Measurements from ENCODE around the gene FALEC.
"Not testable (repeated sequence)": the region's sequence is repeated elsewhere in the genome, so short reads cannot be mapped to it uniquely, and the experiment has no call there.

The FALEC gene

DNA sequence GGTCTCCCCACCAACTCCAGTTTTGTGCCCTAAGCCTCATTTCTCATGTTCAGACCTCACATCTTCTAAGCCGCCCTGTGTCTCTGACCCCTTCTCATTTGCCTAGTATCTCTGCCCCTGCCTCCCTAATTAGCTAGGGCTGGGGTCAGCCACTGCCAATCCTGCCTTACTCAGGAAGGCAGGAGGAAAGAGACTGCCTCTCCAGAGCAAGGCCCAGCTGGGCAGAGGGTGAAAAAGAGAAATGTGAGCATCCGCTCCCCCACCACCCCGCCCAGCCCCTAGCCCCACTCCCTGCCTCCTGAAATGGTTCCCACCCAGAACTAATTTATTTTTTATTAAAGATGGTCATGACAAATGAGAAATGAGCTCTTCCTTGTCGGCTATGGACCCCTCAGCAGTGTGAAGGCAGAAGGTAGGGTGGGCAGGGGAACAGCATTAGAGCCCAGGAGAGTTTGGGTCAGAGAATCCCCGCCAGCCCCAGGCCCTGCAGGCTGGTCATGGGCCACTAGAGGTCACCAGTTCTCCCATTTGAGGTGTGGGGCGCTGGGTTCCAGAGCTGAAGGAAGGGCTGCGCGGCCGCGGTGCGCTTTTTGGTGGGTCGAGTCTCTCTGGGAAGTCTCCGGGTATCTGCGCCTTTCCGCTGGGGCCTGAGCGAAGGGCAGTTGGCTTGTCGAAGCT lies 45.2 kb downstream of the FALEC start:
- DNase-seq, result peak; percentile 87

DNA sequence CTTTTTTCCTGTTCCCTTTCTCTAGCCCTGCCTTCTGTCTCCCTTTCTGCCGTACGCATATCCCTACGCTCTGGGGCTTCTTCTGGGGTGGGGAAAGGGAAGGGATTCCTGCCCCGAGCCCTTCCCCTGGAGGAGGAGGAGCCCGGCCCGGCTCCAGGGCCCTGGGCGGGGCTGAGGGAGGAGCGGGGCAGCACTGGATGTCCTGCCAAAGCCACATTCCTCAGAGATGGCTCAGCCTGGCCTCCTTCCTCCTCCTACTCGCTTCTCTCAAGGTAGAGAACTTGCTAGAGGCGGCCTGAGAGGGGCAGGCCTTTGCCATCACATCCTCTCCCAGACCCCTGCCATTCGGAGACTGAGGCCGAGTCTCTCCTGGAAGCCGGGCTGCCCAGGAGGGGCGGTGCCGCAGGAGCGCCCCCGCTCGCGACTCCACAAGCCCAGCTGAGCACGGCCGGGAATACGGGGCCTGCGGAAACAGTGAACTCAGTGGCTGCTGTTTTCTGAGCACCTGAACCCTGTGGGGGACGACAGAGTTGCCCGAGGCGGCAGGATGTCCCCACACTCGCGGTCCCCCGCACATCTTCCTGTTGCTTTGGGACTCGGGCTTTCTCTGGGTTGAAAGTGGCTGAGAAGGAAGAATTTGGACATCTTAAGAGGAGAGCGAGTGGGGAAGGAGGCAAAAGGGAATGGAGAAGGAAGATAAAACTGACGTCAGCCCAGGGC lies 45.9 kb downstream of the FALEC start:
- peak; percentile 87 for DNase-seq

DNA sequence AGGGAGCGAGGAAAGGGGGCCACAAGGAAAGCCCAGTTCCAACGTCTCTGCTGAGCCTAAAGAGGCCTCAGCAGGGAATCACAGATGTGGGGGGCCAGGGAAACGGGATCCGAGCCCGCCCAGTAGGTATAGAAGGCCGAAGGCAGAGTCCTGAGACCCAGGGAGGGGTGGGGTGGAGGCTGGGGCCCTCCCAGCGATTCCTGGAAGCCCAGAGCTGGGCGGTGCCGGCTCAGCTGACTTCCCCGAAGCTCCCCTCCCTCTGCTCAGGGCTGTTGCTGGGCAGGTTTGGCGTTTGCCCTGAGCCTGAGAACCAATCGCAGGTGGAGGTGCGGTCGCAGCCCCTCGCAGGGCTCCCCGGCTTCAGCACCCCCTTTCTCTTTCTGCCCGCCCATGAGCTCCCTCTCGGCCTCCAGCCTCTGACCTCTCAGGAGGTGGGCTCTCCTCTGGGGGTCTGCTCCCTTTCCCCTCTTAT lies 46.5 kb downstream of the FALEC start:
- peak; percentile 52 for DNase-seq

DNA sequence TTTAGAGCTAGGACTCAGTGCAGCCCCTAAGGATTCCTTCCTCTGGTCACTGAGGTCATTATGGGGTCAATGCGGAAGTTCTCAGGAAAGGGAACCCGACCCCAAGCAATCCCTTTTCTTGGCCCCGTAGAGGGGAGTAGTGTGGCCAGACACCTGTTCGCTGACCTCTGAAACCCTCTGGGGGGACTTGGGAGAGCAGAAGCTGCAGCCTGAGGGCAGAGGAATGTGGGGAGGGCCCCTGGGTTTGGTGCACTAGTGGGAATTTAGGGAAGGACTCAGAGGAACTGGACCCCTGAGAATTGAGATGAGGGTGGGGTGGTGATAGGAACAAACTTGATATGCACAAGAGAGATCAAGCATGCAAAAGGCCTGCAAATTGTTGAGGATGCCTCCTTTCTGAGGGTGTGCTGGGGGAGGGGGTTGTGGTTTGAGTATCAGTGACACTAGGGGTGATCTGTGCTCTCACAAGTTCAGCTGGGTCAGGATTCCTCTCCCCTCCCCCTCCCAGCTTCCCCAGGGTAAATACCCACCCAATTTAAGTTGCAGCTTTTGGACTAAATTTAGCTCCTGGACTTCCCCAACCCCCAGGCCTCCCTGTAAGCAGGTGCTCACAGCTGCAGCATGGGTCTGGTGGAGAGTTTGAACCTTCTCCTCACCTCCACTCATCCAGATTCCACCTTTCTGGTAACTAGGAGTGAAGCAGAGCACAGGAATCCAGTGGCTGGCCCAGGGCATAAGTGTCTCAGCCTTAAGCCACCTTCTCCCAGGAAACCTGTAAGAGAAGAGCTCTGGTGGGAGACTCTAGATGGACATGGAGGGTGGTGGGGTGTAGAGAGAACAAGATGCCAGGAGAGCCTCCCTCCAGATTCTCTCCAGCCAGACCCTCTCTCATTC lies 47.1 kb downstream of the FALEC start:
- DNase-seq, result no peak

DNA sequence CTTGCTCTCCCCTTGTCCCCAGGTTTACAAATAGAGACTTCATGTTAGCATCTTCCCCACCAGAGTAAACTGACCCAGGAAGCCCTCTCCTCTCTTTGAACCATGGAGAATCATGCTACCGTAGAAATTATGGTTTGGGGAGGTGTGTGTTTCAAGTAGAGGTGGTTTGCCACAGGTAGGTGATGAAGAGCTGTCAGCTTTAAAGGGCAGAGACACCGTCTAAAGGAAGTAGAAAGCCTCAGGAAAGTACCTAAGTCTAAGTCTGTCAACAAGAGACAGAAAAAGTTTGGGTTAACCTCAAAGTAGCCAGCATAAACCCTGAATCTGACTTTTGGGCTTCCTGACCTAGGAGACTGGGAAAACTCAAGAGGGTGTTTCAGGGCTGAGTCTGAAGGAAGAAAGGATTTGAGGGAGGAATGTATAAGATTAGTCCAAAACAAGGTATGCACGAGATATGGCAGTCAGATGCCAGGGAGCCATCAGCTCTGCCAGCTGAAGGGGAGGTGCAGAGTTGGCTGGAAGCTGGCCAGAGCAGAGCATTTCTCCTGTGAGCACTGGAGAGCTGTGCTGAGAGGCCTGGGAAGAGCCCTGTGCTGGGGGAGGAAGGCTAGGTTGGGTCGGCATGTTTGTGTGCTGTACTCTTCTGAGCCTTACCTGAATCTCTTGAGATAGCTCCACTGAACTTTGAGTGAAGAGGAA lies 47.9 kb downstream of the FALEC start:
- DNase-seq, result peak; percentile 26

DNA sequence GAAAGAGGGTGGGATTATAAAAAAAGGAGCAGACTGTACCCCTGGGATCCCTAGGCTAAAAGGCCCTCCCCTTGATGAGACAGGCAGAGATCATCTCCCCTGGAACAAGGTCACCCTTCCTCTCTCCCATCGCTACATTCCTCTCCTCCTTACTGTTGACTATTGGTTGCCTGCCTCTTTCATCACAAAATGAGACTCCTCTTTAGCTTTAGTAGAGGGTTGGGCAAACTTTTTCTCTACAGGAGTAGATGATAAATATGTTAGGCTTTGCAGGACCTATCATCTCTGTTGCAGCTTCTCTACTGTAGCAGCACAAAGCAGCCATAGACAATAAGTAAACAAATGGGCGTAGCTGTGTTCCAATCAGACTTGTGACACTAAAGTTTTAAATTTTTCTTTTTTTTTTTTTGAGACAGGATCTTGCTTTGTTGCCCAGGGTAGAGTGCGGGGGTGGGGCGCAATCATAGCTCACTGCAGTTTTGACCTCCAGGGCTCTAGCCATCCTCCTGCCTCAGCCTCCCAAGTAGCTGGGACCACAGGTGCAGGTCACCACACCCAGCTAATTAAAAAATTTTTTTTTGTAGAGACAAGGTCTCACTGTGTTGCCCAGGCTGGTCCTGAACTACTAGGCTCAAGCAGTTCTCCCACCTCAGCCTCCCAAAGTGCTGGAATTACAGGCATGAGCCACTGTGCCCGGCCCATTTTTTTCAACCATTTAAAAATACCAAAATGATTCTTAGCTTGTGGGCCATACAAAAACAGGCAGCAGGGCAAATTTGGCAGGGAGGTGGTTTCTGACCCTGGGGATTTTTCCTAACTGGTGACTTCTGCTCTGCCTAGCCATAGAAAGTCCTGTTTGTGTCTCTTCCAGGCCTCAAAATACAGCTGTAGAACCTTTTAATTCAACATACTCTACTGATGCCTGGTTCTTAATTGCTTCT lies 48.8 kb downstream of the FALEC start:
- DNase-seq, result no peak

DNA sequence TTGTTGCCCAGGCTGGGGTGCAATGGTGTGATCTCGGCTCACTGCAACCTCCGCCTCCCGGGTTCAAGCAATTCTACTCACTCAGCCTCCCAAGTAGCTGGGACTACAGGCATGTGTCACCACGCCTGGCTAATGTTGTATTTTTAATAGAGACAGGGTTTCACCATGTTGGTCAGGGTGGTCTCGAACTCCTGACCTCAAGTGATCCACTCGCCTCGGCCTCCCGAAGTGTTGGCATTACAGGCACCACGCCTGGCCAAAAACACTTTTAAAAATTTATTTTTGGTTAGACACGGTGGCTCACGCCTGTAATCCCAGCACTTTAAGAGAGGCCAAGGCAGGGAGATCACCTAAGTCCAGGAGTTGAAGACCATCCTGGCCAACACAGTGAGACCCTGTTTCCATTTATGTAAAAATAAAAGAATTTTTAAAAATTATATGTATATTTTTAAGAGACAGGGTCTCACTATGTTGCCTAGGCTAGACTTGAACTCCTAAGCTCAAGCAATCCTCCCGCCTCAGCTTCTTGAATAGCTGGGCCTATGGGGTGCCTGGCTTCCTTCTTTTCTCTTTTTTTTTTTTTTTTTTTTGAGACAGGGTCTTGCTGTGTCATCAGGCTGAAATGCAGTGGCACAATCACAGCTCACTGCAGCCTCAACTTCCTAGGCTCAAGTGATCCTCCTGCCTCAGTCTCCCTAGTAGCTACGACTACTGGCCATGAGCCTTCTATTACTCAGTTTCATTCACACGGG lies 49.9 kb downstream of the FALEC start:
- not testable (repeated sequence) for DNase-seq

DNA sequence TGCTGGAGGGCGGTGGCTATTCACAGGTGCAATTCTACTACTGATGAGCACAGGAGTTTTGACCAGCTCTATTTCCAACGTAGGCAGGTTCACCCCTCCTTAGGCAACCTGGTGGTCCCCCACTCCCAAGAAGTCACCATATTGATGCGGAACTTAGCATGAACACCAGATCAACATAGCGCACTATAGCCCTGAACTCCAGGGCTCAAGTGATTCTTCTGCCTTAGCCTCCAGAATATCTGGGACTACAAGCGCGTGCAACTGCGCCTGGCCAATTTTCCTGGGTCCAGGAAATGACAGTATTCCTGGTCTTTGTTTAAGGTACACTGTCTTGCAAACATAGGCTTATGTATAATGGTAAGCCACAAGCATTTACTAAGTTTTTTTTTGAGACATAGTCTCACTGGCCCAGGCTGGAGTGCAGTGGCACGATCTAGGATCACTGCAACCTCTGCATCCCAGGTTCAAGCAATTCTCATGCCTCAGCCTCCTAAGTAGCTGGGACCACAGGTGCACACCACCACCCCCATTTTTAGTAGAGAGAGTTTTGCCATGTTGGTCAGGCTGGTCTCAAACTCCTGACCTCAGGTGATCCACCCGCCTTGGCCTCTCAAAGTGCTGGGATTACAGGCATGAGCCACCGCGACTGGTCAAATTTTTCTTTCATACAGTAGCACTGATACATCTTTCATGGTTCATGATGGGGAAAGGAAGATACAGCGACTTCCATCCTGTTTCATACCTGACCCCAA lies 51.2 kb downstream of the FALEC start:
- no peak for DNase-seq

DNA sequence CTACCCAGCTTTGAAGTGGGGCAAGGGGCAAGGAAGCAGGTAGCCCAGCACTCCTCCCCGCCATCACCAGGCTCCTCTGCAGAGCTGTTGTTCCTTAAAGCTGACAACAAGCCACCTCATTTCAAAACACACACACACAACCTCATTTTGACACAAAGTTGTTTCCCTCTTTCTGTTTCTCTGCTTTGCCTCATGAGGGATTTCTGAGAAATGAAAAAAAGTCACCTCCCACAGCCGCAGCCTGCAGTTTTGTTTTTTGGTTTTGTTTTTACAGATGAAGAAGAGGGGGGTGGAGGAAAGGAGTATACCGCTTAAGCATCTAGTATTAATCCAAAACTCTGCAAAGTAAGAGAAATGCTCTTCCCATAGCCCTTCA lies 51.8 kb downstream of the FALEC start:
- no peak for DNase-seq

DNA sequence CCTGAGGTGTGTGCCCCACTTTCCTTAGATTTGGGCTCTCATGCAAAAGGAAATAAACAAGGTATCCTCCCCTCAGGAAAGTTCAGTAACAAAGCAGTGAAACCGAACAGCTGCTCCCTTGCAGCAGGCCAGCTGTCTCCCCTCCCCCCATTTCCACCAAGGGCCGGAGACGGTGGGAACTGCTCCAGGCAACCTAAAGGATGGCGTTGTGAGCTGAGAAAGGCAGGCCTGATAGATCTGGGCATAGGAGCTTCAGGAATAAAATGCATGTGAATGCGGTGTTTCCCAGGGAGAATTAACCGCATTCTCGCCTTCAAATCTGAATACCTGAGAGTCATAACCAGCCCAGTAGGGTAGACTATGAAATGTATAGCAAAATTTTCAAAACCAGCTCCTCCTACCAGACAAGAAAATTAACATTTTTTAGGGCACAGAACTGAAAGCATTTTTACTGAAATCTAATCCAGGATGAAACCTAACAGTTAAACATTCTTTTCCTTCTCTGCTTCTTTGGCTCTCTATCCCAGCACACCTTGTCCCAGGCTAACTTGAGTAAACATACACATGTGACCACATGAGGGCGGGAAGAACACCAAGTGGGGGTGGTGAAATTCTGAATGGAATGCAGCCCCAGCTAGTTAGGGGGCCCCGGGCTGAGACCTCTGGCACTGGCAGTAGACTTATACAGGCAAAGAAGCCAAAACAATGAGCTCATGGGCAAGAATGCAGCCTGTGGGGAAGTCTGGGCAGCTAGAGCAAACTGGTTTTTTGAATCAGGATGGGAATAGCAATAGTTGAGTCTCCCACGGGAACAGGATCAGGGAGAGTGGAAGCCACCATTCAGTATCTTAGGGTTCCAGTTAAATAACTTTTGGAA lies 52.4 kb downstream of the FALEC start:
- DNase-seq, result peak; percentile 90

DNA sequence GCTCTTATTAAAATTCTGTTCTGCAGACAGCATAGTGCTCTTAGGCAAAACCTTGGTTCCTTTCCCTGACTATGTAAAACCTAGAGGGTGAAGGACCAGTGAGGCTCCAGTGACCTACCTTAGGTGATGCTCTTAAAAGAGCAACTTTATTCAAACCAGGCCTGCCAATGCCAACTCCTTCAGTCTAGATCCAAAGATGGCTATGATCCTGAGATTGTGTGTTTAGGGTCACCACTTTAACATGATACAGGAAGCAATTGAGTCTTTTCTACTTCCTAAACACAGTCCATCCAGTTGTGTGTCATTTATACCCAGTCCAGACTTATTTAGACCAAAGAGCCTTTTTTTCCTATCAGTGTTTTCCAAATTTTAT lies 53.0 kb downstream of the FALEC start:
- no peak for DNase-seq

DNA sequence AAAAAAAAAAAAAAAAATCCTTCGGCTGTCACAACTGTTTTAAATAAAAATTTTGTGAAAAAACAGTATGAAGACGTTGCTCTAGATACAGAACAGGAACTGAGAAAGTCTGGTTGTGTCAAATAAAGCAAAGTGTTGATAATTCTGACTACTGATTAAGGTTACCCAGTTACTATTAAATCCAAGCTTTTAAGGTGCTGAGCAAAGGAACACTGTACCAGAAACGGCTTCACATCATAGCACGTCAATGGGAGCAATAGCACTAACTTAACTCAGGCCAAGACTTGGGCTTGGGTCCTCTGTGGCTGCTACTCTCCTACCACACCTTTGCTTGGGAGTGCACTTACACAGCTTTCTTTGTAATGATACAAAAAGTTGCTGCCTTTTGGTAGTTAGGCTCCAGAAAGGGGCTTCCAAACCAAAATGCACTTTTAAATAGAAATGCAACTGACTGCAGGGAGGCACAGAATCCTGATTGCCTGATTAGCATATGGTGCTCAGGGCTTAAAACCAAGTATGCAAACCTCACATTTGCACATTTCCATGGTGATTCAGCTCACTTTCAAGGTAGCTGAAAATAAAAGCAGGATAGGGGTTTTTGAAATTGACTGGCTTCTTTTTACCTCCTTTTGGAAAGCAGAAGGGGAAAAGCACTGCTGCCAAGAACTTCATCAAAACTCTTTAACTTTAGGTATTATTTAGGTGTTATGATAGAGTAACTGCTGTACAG lies 57.5 kb downstream of the FALEC start:
- DNase-seq, result no peak

DNA sequence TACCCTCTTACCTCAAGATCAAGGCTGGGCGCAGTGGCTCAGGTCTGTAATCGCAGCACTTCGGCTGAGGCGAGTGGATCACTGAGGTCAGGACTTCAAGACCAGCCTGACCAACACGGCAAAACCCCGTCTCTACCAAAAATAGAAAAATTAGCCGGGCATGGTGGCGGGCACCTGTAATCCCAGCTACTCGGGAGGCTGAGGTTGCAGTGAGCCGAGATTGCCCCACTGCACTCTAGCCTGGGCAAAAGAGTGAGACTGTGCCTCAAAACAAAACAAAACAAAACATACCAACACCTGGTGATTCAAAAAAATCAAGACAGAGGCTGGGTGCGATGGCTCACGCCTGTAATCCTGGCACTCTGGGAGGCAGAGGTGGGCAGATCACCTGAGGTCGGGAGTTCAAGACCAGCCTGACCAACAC lies 58.1 kb downstream of the FALEC start:
- not testable (repeated sequence) for DNase-seq

DNA sequence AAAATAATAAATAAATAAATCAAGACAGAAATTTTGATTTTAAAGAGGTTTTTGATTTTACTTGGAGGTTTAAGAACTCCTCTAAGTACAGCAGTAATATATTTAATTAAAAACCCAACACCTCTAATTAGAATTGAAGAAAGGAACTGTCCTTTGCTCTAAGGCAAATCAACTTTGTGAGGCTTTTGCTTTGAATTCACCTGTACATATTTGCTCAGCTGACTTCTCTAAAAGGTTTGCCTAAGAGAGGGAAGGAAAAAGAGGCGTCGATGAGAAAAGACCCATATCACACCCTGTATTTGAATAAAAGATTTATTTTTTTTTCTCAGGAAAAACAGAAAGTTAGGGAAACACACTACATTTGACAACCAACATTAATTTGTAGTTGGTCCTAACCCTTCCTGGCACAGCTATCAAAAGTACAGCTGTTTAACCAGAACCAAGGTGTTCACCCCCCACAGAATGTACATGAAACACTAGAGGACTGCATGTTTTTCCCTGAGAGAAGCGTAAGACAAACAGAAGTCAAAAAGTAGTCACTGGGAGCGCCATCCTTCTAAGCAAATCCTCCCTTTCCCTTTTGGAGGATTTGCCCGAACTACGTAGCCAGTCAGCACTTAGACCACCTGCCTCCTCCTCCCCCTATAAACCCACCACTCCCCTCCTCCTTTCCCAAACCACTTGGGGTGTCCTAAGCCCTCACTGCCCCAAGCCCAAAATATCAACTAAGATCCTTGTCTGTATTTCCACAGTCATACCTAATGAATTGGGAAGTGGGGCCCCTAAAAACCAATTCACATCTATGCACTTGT lies 58.9 kb downstream of the FALEC start:
- DNase-seq, result no peak

DNA sequence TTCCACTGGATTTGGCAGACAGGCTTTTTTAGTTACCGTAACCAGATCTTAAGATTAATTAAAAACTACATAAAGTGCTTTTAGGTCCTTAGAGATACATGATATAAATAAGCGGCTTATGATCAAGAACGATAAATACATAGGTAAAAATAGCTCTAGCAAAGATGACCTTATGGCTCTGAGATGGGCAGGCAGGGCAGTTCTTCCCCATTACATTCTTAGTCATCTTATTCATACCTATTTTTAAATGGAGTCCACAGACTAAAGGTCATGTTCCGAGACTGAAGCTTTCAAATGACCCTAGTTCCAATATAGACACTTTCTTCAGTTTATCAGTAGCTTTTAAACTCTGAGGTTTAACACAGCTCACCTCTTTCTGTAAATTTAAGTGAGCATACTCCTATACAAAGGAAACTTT lies 59.5 kb downstream of the FALEC start:
- DNase-seq, result no peak

DNA sequence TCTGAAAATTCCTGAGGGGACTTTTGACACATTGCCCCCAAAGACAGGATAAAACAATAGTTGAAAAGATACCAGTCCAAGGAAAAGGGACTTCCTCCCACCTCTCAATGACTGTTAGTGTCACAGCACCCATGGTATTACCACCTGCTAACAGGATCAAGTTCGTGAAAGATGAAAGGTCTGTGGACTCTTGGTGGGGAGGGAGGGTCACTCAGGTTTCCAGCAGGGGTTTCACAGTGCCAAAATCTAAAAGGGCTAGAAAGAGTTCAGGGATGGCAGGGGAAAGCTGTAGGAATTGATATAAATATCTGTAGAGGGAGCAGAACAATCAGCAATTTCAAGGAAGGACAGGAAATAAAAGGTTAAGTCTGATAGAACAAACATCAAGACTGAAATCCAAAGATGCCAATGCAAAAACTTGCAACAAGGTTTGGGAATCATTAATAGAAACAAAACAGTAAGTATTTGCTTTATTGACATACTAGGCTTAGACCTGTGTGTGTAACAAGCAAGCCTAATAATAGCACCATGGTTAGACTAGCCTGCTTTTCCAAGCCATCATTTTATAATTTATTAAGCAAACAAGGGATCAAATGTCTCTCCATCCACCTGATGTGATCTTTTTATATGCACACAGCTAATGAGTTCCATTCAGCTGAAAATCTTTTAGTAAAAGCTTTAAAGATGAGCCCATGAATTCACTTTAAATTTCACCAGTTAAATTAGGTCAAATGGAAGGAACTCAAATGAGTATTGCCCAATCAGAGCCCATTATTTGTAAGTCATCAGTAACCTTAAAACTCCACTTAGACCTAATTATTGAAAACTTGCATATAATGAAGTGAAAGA lies 60.2 kb downstream of the FALEC start:
- DNase-seq, result no peak

DNA sequence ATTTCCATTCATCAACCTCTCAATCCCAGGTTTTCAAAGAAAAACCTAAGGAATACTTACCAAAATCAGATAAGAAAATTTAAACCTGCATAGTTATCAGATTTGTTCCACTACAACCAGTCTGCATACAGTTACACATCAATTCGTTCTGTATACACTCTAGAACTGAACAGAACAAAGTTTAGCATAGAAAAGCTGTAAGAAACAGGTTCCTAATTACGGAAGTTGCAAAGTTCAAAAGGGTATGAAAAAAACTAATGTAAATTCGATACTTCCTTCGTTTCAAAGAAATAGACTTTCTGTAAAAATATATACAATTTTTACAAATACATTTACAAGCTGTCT lies 60.8 kb downstream of the FALEC start:
- no peak for DNase-seq

Measured in NCI-H2171 treated with DMSO at 0.1 percent for 48 hours (cell line).